Nephron (organoid): ENCODE results near the gene MYBL2.
"Not testable (repeated sequence)": the region's sequence is repeated elsewhere in the genome, so short reads cannot be mapped to it uniquely, and the experiment has no call there.

Source experiments
- H3K27ac Mint-ChIP-seq, 3 experiments: 2 replicates each; pipeline ENCODE4 v1.8.0; 2020; ENCODE audit warnings: mixed read lengths in 3 of 3, mild to moderate bottlenecking in 2 of 3, moderate library complexity in 1 of 3
- H3K27me3 Mint-ChIP-seq: 2 replicates; pipeline ENCODE4 v1.8.0; 2021; ENCODE audit warnings: low read depth, mild to moderate bottlenecking, moderate library complexity, mixed read lengths
- H3K36me3 Mint-ChIP-seq: 2 replicates; pipeline ENCODE4 v1.8.0; 2020; ENCODE audit warnings: low read depth, mixed read lengths
- H3K4me1 Mint-ChIP-seq: 2 replicates; pipeline ENCODE4 v1.8.0; 2020; ENCODE audit warnings: mixed read lengths
- H3K4me3 Mint-ChIP-seq, 3 experiments: 2 replicates each; pipeline ENCODE4 v1.8.0; 2020; ENCODE audit warnings: mild to moderate bottlenecking in 3 of 3, mixed read lengths in 3 of 3, moderate library complexity in 2 of 3
- H3K9me3 Mint-ChIP-seq: 2 replicates; pipeline ENCODE4 v1.8.0; 2020; ENCODE audit warnings: mixed read lengths
- TF ChIP-seq, protein P1 (sequence below), 3 experiments: fragments of 200-600 bp; sonication (generic); IDR thresholded peaks; one replicate each; pipeline ENCODE4 v1.5.0; 2021; ENCODE audit warnings: antibody characterized with exemption in 3 of 3; ENCODE audit not compliant: unreplicated experiment in 3 of 3

MYBL2 gene

DNA sequence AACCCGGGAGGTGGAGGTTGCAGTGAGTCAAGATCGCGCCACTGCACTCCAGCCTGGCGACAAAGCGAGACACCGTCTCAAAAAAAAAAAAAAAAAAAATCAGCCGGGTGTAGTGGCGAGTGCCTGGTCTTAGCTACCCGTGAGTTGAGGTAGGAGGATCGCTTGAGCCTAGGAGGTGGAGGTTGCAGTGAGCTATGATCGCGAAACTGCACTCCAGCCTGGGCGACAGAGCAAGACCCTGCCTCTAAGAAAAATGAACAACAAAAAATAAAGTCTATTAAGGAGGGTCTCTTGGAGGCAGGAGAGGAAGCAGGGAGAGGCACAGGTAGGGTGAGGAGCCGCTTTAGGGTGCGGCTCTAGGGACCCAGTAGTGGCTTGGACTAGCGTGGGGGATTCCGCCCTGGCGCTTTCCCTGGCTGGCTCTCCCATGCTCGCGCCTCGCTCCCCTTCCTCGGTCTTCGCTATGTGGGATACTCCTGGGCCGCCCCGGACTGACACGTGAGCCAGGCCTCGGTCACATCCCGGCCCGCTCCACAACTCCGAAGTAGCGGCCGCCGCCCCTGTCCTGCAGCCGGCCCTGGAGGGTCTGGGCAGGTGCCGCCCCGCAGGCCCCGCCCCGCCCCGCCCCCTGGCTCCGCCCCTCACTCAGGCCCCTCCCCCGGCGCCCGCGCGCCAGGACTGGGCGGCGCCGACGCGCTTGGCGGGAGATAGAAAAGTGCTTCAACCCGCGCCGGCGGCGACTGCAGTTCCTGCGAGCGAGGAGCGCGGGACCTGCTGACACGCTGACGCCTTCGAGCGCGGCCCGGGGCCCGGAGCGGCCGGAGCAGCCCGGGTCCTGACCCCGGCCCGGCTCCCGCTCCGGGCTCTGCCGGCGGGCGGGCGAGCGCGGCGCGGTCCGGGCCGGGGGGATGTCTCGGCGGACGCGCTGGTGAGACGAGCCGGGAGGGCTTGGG is at the start of gene MYBL2:
TSS of gene MYBL2 (plus strand) at position 739 of the 953 bp plus-strand sequence. CDS start at position 909, 170 bp downstream.
- no peaks in the 10 kb centered on the region for H3K4me1 Mint-ChIP-seq

DNA sequence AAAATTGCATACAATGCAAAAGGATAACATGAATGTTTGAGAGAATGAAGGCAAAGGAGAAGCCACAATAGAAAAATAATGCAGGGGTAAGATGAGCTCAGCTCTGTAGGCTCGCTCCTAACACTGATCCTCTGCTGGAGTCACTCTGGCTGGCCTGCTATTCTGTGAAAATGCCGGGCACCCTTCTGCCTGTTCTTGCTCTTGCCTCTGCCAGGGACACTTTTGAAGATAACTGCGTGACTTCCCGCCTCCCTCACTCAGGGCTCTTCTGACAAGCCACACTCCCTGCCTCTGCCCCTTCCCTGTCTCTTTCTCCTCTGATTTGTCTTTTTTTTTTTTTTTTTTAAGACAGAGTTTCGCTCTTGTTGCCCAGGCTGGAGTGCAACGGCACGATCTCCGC is 35.3 kb upstream of the MYBL2 start:
- Mint-ChIP-seq H3K4me3 (no peak overlapping the region), H3K36me3 (peaks cover 67% of the 10 kb centered on the region), H3K27ac (no peak overlapping the region), H3K9me3 (no peaks in the 10 kb centered on the region), H3K27me3 (peaks cover 4% of the 10 kb centered on the region), H3K4me1 (no peaks in the 10 kb centered on the region)
- TF ChIP-seq, protein P1, sequence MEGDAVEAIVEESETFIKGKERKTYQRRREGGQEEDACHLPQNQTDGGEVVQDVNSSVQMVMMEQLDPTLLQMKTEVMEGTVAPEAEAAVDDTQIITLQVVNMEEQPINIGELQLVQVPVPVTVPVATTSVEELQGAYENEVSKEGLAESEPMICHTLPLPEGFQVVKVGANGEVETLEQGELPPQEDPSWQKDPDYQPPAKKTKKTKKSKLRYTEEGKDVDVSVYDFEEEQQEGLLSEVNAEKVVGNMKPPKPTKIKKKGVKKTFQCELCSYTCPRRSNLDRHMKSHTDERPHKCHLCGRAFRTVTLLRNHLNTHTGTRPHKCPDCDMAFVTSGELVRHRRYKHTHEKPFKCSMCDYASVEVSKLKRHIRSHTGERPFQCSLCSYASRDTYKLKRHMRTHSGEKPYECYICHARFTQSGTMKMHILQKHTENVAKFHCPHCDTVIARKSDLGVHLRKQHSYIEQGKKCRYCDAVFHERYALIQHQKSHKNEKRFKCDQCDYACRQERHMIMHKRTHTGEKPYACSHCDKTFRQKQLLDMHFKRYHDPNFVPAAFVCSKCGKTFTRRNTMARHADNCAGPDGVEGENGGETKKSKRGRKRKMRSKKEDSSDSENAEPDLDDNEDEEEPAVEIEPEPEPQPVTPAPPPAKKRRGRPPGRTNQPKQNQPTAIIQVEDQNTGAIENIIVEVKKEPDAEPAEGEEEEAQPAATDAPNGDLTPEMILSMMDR (IDR thresholded peaks at IDR 0.05; ENCODE audit: unreplicated experiment in 3 of 3): no peak

More for the DNA sequence above, at the start of gene MYBL2:
- Mint-ChIP-seq H3K4me3 (peak within 1 kb of the TSS; percentile 72 to 74 (median 72)), H3K9me3 (no peaks in the 10 kb centered on the region), H3K27me3 (peaks cover 22% of the 10 kb centered on the region), H3K27ac (no peak within 1 kb of the TSS), H3K36me3 (no peaks in the 10 kb centered on the region)
- TF ChIP-seq, protein P1 (IDR thresholded peaks at IDR 0.05; ENCODE audit: unreplicated experiment in 3 of 3): no peak

DNA sequence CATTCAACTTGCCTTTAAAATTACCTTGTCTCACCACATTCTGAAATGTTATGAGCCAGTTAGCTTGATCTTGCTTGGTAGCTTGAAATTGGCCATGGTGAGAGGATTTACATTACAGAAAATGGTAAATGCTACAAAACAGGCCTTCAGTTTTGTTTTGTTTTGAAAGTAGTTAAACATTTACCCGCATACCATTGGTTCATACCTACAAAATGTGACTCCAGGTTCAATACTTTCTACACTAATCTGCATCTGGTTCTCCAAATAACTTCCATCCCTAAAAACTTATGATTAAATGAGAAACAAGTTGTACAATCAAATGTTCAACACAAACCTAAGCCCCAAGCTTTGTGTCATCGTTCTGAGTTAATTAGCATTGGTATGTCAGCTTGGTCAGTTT is 30.5 kb upstream of the MYBL2 start:
- Mint-ChIP-seq H3K4me1 (no peaks in the 10 kb centered on the region), H3K4me3 (no peak overlapping the region), H3K36me3 (peaks cover 62% of the 10 kb centered on the region), H3K27ac (peak overlapping the region in 1 of 3 experiments; percentile 30), H3K9me3 (no peaks in the 10 kb centered on the region), H3K27me3 (peaks cover 4% of the 10 kb centered on the region)
- TF ChIP-seq, protein P1 (IDR thresholded peaks at IDR 0.05; ENCODE audit: unreplicated experiment in 3 of 3): no peak

DNA sequence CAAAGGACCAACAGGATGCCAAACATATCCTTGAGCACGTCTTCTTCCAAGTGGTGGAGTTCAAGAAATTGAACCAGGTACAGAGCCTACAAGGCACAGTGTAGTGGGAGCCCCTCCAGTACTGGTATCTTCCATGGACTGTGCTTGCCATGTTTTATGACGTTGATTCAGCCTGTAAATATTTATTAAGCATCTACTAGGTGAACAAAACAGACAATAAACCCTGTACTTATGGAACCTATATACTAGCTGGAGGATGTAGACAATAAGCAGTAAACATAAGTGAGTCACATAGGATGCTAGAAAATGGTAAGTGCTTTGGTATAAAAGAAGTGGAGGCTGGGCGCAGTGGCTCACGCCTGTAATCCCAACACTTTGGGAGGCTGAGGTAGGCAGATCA is 24.4 kb upstream of the MYBL2 start:
- Mint-ChIP-seq H3K36me3 (peaks cover 45% of the 10 kb centered on the region), H3K9me3 (no peaks in the 10 kb centered on the region), H3K27ac (no peak overlapping the region), H3K27me3 (no peaks in the 10 kb centered on the region), H3K4me3 (no peak overlapping the region), H3K4me1 (no peaks in the 10 kb centered on the region)
- TF ChIP-seq, protein P1 (IDR thresholded peaks at IDR 0.05; ENCODE audit: unreplicated experiment in 3 of 3): no peak

DNA sequence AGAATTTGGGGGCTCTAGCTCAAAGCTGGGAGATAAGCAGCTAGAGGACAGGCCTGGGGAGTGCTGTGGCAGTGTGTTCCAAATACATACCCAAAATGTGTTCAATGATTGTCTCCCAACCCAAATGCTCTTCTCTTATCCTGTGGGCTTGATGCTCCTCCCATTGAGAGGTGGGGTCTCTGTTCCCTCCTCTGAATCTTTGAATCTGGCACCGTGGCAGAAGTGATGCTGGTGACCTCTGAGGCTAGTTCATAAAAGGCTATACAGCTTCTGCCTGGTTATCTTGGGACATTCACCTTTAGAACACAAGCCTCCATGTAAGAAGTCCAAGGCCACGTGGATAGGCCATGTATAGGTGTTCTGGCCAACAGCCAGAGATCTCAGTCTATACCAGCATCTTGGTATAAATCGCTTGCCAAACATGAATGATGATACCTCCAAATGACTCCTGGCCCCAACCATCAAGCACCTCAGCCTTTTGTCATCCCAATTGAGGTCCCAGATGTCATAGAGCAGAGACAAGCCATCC is 15.9 kb upstream of the MYBL2 start:
- no peak overlapping the region for H3K27ac Mint-ChIP-seq
- no peak overlapping the region for H3K4me3 Mint-ChIP-seq
- H3K4me1 Mint-ChIP-seq: no peaks in the 10 kb centered on the region
- peaks cover 16% of the 10 kb centered on the region for H3K36me3 Mint-ChIP-seq
- TF ChIP-seq, protein P1 (IDR thresholded peaks at IDR 0.05; ENCODE audit: unreplicated experiment in 3 of 3): no peak
- no peaks in the 10 kb centered on the region for H3K27me3 Mint-ChIP-seq
- H3K9me3 Mint-ChIP-seq: no peaks in the 10 kb centered on the region

DNA sequence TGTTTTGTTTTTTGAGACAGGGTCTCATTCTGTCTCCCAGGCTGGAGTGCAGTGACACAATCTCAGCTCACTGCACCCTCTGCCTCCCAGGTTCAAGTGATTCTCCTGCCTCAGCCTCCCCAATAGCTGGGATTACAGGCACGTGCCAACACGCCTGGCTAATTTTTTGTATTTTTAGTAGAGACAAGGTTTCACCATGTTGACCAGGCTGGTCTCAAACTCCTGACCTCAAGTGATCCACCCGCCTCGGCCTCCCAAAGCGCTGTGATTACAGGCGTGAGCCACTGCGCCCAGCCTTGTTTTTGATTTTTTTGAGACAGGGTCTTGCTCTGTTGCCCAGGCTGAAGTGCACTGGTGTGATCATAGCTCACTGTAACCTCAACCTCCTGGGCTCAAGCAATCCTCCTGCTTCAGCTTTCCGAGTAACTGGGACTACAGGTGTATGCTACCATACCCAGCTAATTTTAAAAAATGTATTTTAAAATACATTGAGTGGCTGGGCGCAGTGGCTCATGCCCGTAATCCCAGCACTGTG is 15.2 kb upstream of the MYBL2 start:
- H3K4me3 Mint-ChIP-seq, H3K36me3 Mint-ChIP-seq, H3K27me3 Mint-ChIP-seq, H3K9me3 Mint-ChIP-seq, H3K4me1 Mint-ChIP-seq, H3K27ac Mint-ChIP-seq: not testable (repeated sequence)
